Fibroblast of lung (primary cell): ENCODE data around the gene TCEAL9. TPM values are rescaled to one million over a fixed set of nuclear protein-coding genes. Genes with fewer than 3 reads are reported as not detected.
A peak's percentile ranks its signal among the peaks of the same experiment; 100 is the strongest.

Source experiments
- DNase-seq, 2 donors: peaks; one replicate each; pipeline versions ENCODE4 v3.0.0 to v3.0.0-alpha.2; 2010; ENCODE audit warnings: low read depth in 2 of 2
- H2AFZ ChIP-seq: 2 replicates; pipeline ENCODE4 v1.5.1; 2012; ENCODE audit warnings: low read length, control low read depth, inconsistent platforms
- H3K27ac ChIP-seq: 2 replicates; pipeline ENCODE4 v1.5.1; 2011; ENCODE audit warnings: low read length, control low read depth; ENCODE audit not compliant: insufficient read depth
- H3K27me3 ChIP-seq: 2 replicates; pipeline ENCODE4 v1.5.1; 2011; ENCODE audit warnings: mild to moderate bottlenecking, low read length; ENCODE audit not compliant: control insufficient read depth, insufficient read depth
- H3K36me3 ChIP-seq: 2 replicates; pipeline ENCODE4 v1.5.1; 2011; ENCODE audit warnings: low read length; ENCODE audit not compliant: control insufficient read depth, insufficient read depth
- H3K4me1 ChIP-seq: 2 replicates; pipeline ENCODE4 v1.5.1; 2011; ENCODE audit warnings: low read length; ENCODE audit not compliant: control insufficient read depth, insufficient read depth; ENCODE audit errors: extremely low read depth
- H3K4me2 ChIP-seq: 2 replicates; pipeline ENCODE4 v1.5.1; 2011; ENCODE audit warnings: low read length, control low read depth; ENCODE audit not compliant: insufficient read depth; ENCODE audit errors: extremely low read depth
- H3K4me3 ChIP-seq, 4 experiments: fragments of 200-600 bp in 1 of 4; sonication (generic) in 1 of 4; replicated peaks in 1 of 4; 2 replicates each; pipeline ENCODE4 v1.5.1; 2011 to 2016; ENCODE audit warnings: low read length in 4 of 4, low read depth in 3 of 4, mild to moderate bottlenecking in 3 of 4, control low read depth in 2 of 4, inconsistent platforms in 1 of 4, mixed read lengths in 1 of 4; ENCODE audit not compliant: insufficient read depth in 1 of 4; ENCODE audit errors: control extremely low read depth in 1 of 4
- H3K79me2 ChIP-seq: 2 replicates; pipeline ENCODE4 v1.5.1; 2012; ENCODE audit warnings: mild to moderate bottlenecking, low read length, inconsistent platforms; ENCODE audit not compliant: control insufficient read depth, insufficient read depth
- H3K9ac ChIP-seq: 2 replicates; pipeline ENCODE4 v1.5.1; 2011; ENCODE audit warnings: mild to moderate bottlenecking, low read length, control low read depth; ENCODE audit not compliant: insufficient read depth
- H3K9me3 ChIP-seq: 2 replicates; pipeline ENCODE4 v1.5.1; 2012; ENCODE audit warnings: low read depth, low read length; ENCODE audit not compliant: control insufficient read depth, insufficient read depth
- H4K20me1 ChIP-seq: 2 replicates; pipeline ENCODE4 v1.5.1; 2011; ENCODE audit warnings: low read length; ENCODE audit not compliant: control insufficient read depth, insufficient read depth; ENCODE audit errors: extremely low read depth
- EZH2 ChIP-seq: IDR thresholded peaks from 2 replicates; pipeline ENCODE4 v1.5.1; 2012; ENCODE audit warnings: low read length, control low read depth, mild to moderate bottlenecking; ENCODE audit errors: missing control alignments
- polyA plus RNA-seq, 2 donors: library from polyadenylated mRNA; depleted of rRNA in 1 of 2; stranded (reverse) in 1 of 2; unstranded in 1 of 2; fragments of >200 nt; gene quantifications; 2 replicates each; pipeline ENCODE4 v1.2.1, GENCODE V29; 2011 to 2012; ENCODE audit warnings: missing spikeins in 1 of 2
- total RNA-seq: library from RNA; depleted of rRNA; stranded (reverse); fragments of >200 nt; gene quantifications from 2 replicates; pipeline ENCODE4 v1.2.1, GENCODE V29; 2014
- TF ChIP-seq, protein P1 (sequence below), 2 donors: IDR thresholded peaks in 1 of 2; conservative IDR thresholded peaks in 1 of 2; 1 replicate in 1 of 2; 2 replicates in 1 of 2; pipeline ENCODE4 v1.5.1; 2011 to 2012; ENCODE audit warnings: low read length in 2 of 2, control low read depth in 1 of 2, inconsistent platforms in 1 of 2, low read depth in 1 of 2, mild to moderate bottlenecking in 1 of 2

TCEAL9 gene
- total and polyA plus RNA-seq, 2 donors (not counting 1 experiment from before 2014, with no cell fraction given) = 89.5 to 286 TPM

GRCh38 chrX:103386332-103386731, 30.0 kb downstream of the TCEAL9 start:
- Histone ChIP-seq H3K79me2 (no peaks in the 10 kb centered on the region), H3K36me3 (no peaks in the 10 kb centered on the region), H3K4me1 (no peaks in the 10 kb centered on the region), H3K4me3 (no peak overlapping the region), H3K27ac (no peak overlapping the region), H3K27me3 (no peaks in the 10 kb centered on the region), H2AFZ (no peak overlapping the region), H3K4me2 (no peak overlapping the region), H3K9ac (no peak overlapping the region), H4K20me1 (no peaks in the 10 kb centered on the region), H3K9me3 (no peaks in the 10 kb centered on the region)
- no peak for DNase-seq
- TF ChIP-seq EZH2 = no peak
- TF ChIP-seq, protein P1, sequence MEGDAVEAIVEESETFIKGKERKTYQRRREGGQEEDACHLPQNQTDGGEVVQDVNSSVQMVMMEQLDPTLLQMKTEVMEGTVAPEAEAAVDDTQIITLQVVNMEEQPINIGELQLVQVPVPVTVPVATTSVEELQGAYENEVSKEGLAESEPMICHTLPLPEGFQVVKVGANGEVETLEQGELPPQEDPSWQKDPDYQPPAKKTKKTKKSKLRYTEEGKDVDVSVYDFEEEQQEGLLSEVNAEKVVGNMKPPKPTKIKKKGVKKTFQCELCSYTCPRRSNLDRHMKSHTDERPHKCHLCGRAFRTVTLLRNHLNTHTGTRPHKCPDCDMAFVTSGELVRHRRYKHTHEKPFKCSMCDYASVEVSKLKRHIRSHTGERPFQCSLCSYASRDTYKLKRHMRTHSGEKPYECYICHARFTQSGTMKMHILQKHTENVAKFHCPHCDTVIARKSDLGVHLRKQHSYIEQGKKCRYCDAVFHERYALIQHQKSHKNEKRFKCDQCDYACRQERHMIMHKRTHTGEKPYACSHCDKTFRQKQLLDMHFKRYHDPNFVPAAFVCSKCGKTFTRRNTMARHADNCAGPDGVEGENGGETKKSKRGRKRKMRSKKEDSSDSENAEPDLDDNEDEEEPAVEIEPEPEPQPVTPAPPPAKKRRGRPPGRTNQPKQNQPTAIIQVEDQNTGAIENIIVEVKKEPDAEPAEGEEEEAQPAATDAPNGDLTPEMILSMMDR (conservative IDR thresholded peaks at IDR 0.05 in 1 of 2, IDR thresholded peaks at IDR 0.05 in 1 of 2; ENCODE audit: low read depth in 1 of 2, low read length in 2 of 2) = no peak

- H3K9ac ChIP-seq = no peak overlapping the region
- no peaks in the 10 kb centered on the region for H4K20me1 ChIP-seq
- H3K4me3 ChIP-seq = no peak overlapping the region
- TF ChIP-seq, protein P1 (conservative IDR thresholded peaks at IDR 0.05 in 1 of 2, IDR thresholded peaks at IDR 0.05 in 1 of 2; ENCODE audit: low read depth in 1 of 2, low read length in 2 of 2) = no peak
- TF ChIP-seq EZH2 = no peak
- no peaks in the 10 kb centered on the region for H3K27me3 ChIP-seq
- no peak for DNase-seq
- no peaks in the 10 kb centered on the region for H3K36me3 ChIP-seq
- H3K9me3 ChIP-seq = no peaks in the 10 kb centered on the region
- H3K4me2 ChIP-seq = no peak overlapping the region
- H3K4me1 ChIP-seq = no peaks in the 10 kb centered on the region
- H3K79me2 ChIP-seq = no peaks in the 10 kb centered on the region
- no peak overlapping the region for H3K27ac ChIP-seq
- no peak overlapping the region for H2AFZ ChIP-seq
Observed at GRCh38 chrX:103393487-103393886, 37.2 kb downstream of the TCEAL9 start.

GRCh38 chrX:103396186-103396585, 39.9 kb downstream of the TCEAL9 start:
- Histone ChIP-seq H4K20me1 (no peaks in the 10 kb centered on the region), H3K9me3 (no peaks in the 10 kb centered on the region), H2AFZ (no peak overlapping the region), H3K27ac (no peak overlapping the region), H3K9ac (no peak overlapping the region), H3K4me3 (no peak overlapping the region), H3K79me2 (no peaks in the 10 kb centered on the region), H3K27me3 (no peaks in the 10 kb centered on the region), H3K36me3 (no peaks in the 10 kb centered on the region), H3K4me2 (no peak overlapping the region), H3K4me1 (no peaks in the 10 kb centered on the region)
- DNase-seq = peak in 1 of 2 donors; percentile 76
- TF ChIP-seq, protein P1 (conservative IDR thresholded peaks at IDR 0.05 in 1 of 2, IDR thresholded peaks at IDR 0.05 in 1 of 2; ENCODE audit: low read depth in 1 of 2, low read length in 2 of 2) = no peak
- TF ChIP-seq EZH2 = no peak
